Epithelial cell of esophagus (primary cell): ENCODE measurements around the gene ZNF714.

Source experiments
- DNase-seq: peaks from one replicate; pipeline ENCODE4 v3.0.0; 2010; ENCODE audit warnings: low read depth
- H3K4me3 ChIP-seq: 2 replicates; pipeline ENCODE4 v1.5.1; 2011; ENCODE audit warnings: mild to moderate bottlenecking, low read length, control low read depth
- TF ChIP-seq, protein P1 (sequence below): IDR thresholded peaks from 2 replicates; pipeline ENCODE4 v1.5.1; 2011; ENCODE audit warnings: low read depth, mild to moderate bottlenecking, low read length, control low read depth, inconsistent platforms; ENCODE audit not compliant: insufficient read depth; ENCODE audit errors: missing control alignments

ZNF714 gene

GRCh38 chr19:21109116-21109515 lies 27.1 kb downstream of the ZNF714 start:
- no peak overlapping the region for H3K4me3 ChIP-seq
- peak; percentile 54 for DNase-seq
- TF ChIP-seq, protein P1, sequence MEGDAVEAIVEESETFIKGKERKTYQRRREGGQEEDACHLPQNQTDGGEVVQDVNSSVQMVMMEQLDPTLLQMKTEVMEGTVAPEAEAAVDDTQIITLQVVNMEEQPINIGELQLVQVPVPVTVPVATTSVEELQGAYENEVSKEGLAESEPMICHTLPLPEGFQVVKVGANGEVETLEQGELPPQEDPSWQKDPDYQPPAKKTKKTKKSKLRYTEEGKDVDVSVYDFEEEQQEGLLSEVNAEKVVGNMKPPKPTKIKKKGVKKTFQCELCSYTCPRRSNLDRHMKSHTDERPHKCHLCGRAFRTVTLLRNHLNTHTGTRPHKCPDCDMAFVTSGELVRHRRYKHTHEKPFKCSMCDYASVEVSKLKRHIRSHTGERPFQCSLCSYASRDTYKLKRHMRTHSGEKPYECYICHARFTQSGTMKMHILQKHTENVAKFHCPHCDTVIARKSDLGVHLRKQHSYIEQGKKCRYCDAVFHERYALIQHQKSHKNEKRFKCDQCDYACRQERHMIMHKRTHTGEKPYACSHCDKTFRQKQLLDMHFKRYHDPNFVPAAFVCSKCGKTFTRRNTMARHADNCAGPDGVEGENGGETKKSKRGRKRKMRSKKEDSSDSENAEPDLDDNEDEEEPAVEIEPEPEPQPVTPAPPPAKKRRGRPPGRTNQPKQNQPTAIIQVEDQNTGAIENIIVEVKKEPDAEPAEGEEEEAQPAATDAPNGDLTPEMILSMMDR = no peak

GRCh38 chr19:21110183-21110582 lies 28.2 kb downstream of the ZNF714 start:
- no peak for DNase-seq
- H3K4me3 ChIP-seq = no peak overlapping the region
- TF ChIP-seq, protein P1 = no peak

GRCh38 chr19:21115430-21115829 lies 33.4 kb downstream of the ZNF714 start:
- TF ChIP-seq, protein P1 = no peak
- DNase-seq = no peak

DNA sequence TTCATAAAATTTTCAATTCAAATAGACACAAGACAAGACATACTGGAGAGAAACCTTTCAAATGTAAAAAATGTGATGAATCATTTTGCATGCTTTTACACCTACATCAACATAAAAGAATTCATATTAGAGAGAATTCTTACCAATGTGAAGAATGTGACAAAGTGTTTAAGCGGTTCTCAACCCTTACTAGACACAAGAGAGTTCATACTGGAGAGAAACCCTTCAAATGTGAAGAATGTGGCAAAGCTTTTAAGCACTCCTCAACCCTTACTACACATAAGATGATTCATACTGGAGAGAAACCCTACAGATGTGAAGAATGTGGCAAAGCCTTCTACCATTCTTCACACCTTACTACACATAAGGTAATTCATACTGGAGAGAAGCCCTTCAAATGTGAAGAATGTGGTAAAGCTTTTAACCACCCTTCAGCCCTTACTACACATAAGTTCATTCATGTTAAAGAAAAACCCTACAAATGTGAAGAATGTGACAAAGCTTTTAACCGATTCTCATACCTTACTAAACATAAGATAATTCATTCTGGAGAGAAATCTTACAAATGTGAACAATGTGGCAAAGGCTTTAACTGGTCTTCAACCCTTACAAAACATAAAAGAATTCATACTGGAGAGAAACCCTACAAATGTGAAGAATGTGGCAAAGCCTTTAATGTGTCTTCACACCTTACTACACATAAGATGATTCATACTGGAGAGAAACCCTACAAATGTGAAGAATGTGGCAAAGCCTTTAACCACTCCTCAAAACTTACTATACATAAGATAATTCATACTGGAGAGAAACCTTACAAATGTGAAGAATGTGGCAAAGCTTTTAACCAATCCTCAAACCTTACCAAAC lies 35.3 kb downstream of the ZNF714 start:
- DNase-seq = peak; percentile 31
- TF ChIP-seq, protein P1 = no peak

More at GRCh38 chr19:21115430-21115829, 33.4 kb downstream of the ZNF714 start:
- no peak overlapping the region for H3K4me3 ChIP-seq

DNA sequence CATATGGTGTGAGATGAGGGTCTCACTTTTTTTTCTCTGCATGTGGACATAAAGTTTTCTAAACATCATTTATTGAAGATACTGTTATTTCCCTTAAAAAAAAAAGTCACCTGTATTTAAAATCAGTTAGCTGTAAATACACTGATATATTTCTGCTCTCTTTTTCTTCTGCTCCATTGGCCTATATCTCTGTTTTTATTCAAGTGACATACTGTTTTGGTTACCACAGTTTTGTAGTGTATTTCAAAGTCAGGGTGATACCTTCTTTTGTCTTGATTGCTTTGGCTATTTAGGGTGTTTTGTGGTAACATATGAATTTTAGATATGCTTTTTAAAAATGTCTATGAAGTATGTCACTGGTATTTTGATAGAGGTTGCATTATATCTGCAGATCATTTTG lies 44.1 kb downstream of the ZNF714 start:
- TF ChIP-seq, protein P1 = no peak
- H3K4me3 ChIP-seq = no peak overlapping the region
- no peak for DNase-seq

More for the DNA sequence above, 35.3 kb downstream of the ZNF714 start:
- no peak overlapping the region for H3K4me3 ChIP-seq

DNA sequence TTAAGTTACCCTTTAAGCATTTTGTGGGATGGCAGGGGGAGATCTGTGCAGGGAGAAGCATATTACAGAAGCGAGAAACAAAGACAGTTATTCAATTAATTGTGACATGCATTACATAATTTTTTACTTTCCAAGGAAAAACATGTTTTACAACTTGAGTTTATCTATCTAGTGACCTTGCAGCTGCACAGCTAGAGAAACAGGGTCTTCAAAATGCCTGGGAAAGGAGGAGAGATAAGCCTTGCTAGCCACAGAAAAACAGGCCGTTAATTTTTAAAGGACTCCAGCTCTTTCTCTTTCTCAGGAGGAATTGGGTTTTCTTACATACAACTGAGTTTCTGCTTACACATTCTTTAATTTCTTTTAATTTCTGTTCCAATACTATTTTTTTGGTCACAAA lies 45.0 kb downstream of the ZNF714 start:
- DNase-seq = no peak
- no peak overlapping the region for H3K4me3 ChIP-seq
- TF ChIP-seq, protein P1 = no peak

DNA sequence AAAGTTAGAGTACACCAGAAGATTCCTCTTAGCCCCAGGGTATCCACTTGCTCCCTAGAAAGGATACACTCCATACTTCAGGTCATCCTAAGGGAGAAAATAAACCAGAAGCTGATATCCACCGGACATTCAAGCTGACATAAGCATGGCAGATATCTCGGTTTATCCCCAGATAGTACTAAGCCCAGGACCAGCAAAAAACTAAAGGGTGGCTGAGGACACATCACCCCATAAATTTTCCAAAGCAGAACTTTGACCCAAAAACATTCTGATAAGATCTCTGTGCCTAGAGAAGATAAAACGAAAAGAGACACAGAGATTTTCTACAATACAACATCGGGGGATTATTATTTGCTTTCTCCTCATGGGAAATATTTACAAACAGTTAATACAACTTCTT lies 45.9 kb downstream of the ZNF714 start:
- TF ChIP-seq, protein P1 = no peak
- DNase-seq = no peak
- no peak overlapping the region for H3K4me3 ChIP-seq
